ENCODE data around the gene ACTA2. TPM values are rescaled to one million over a fixed set of nuclear protein-coding genes. Genes with fewer than 3 reads are reported as not detected.

Gene ACTA2
- total RNA-seq, 1 experiment from 2014 or later: 2.4 TPM

DNA sequence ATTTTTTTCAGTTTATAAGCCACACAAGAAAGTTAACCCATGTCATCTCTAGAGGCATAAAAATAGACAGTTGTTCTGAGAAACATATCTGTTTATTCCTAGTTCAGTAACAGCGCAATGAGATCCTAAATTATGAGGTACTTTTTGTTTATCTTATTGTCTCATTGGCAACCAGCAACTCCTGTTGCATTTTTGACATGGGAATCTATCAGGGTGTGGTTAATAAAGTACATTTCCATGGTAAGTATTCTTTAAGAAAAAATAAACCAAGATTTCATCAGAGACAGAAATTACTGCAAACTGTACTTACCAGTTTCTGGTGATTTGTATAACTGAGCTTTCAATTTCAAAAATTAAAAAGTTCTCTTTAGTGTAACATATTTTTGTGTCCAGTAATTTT lies 47.1 kb upstream of the ACTA2 start:
- no peaks in the 10 kb centered on the region for H3K9me3 ChIP-seq (ENCODE audit: control insufficient read depth, low read depth, low read length)
- H2AK5ac ChIP-seq (ENCODE audit: insufficient read length, low read length): no peak overlapping the region
- no peaks in the 10 kb centered on the region for H3K27me3 ChIP-seq (ENCODE audit: insufficient read depth, low read length)
- no peak overlapping the region for H2AFZ ChIP-seq (ENCODE audit: low read length)
- no peak overlapping the region for H3K9ac ChIP-seq (ENCODE audit: extremely low read depth, insufficient read length, low read length)
- no peak overlapping the region for H4K5ac ChIP-seq (ENCODE audit: insufficient read length, low read depth, low read length)
- no peaks in the 10 kb centered on the region for H3K79me1 ChIP-seq (ENCODE audit: insufficient read depth, low read depth, low read length, poor library complexity, severe bottlenecking)
- no peak overlapping the region for H3K56ac ChIP-seq (ENCODE audit: insufficient read length, low read depth, low read length)
- H4K91ac ChIP-seq (ENCODE audit: insufficient read length, low read depth, low read length): no peak overlapping the region
- no peak overlapping the region for H3K4me2 ChIP-seq (ENCODE audit: insufficient read depth, insufficient read length, low read length)
- H3K4me3 Mint-ChIP-seq: no peak overlapping the region
- peaks cover 4 to 8% of the 10 kb centered on the region in 2 experiments; a peak in 1 of 4 replicates for H3K4me1 Mint-ChIP-seq
- H3T11ph ChIP-seq (ENCODE audit: low read length): no peak overlapping the region
- H3K23me2 ChIP-seq (ENCODE audit: insufficient read length, low read depth, low read length, poor library complexity, severe bottlenecking): no peaks in the 10 kb centered on the region
- no peak overlapping the region for H3K4ac ChIP-seq (ENCODE audit: low read depth, low read length)
- no peak overlapping the region for H2BK20ac ChIP-seq (ENCODE audit: low read depth, low read length, poor library complexity, severe bottlenecking)
- no peak overlapping the region for H2BK5ac ChIP-seq (ENCODE audit: insufficient read length, low read length)
- no peaks in the 10 kb centered on the region for H3K9me3 Mint-ChIP-seq
- no peak overlapping the region for H2BK120ac ChIP-seq (ENCODE audit: low read depth, low read length, poor library complexity, severe bottlenecking)
- no peak overlapping the region for H3K27ac ChIP-seq (ENCODE audit: insufficient read length, low read depth, low read length)
- H3K4me1 ChIP-seq (ENCODE audit: insufficient read depth, low read length): no peaks in the 10 kb centered on the region
- no peaks in the 10 kb centered on the region for H3K79me2 ChIP-seq (ENCODE audit: insufficient read depth, low read length)
- H3K23ac ChIP-seq (ENCODE audit: insufficient read length, low read depth, low read length): no peak overlapping the region
- DNase-seq: no peak
- TF ChIP-seq, protein P1, sequence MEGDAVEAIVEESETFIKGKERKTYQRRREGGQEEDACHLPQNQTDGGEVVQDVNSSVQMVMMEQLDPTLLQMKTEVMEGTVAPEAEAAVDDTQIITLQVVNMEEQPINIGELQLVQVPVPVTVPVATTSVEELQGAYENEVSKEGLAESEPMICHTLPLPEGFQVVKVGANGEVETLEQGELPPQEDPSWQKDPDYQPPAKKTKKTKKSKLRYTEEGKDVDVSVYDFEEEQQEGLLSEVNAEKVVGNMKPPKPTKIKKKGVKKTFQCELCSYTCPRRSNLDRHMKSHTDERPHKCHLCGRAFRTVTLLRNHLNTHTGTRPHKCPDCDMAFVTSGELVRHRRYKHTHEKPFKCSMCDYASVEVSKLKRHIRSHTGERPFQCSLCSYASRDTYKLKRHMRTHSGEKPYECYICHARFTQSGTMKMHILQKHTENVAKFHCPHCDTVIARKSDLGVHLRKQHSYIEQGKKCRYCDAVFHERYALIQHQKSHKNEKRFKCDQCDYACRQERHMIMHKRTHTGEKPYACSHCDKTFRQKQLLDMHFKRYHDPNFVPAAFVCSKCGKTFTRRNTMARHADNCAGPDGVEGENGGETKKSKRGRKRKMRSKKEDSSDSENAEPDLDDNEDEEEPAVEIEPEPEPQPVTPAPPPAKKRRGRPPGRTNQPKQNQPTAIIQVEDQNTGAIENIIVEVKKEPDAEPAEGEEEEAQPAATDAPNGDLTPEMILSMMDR (conservative IDR thresholded peaks at IDR 0.05): no peak
- WGBS (ENCODE audit: extremely low coverage, insufficient read length, low lambda C conversion rate): no CpG with 5 or more reads among the region's 1 CpG
- H3K14ac ChIP-seq (ENCODE audit: insufficient read depth, low read length): no peak overlapping the region
- no peak overlapping the region for H2BK15ac ChIP-seq (ENCODE audit: low read depth, low read length)
- H3K36me3 Mint-ChIP-seq (ENCODE audit: insufficient read depth in 1 of 3, low read depth in 3 of 3): no peaks in the 10 kb centered on the region
- H4K20me1 ChIP-seq (ENCODE audit: control insufficient read depth, insufficient read depth, insufficient read length): no peaks in the 10 kb centered on the region
- no peak overlapping the region for H4K8ac ChIP-seq (replicated peaks; ENCODE audit: insufficient read length, low read depth, low read length)
- H3K18ac ChIP-seq (ENCODE audit: insufficient read length, low read depth, low read length): no peak overlapping the region
- H3K27me3 Mint-ChIP-seq (ENCODE audit: low read depth): no peaks in the 10 kb centered on the region
- H3K27ac Mint-ChIP-seq: no peak overlapping the region
- no peak overlapping the region for H2BK12ac ChIP-seq (ENCODE audit: insufficient read length, low read depth, low read length)
